ENCODE results near the gene NOTCH4.
A peak's percentile ranks its signal among the peaks of the same experiment; 100 is the strongest.

NOTCH4 gene

DNA sequence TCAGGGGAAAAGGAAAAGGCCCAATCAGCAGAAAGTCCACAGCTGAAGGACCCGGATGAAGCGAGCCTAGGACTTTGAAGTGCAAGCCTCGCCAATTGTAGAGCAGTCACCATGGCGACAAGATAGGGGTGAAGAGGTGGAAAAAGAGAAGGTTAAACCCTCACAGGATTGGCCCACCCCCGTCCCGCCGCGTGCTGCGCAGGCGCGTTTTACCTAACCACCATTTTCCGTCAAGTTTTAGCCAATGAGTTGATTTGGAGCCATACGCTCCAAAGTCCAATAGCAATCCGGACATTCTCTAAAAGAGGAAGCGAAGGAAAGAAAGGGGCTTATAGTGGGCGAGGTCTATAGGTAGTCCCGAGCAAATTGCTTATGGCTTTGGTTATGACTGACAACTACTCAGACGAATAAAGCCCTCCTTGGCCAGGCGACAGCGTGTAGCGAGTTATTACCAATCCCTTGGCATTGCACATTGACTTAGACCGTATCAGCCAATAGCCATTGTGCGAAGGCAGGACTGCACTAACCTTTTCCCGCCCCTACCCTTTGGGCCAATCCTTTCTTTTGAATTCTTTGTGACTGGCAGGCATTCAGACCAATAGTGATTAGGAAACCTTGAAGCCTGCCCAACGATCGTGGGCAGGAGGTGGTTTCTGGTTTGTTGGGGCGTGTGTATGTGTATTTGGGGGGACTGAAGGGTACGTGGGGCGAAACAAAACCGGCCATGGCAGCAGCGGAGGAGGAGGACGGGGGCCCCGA, 45.9 kb downstream of the NOTCH4 start, which contains the start of gene RNF5 (continued):
- TF ChIP-seq SALL2 (tag by site-specific recombination; IDR thresholded peaks at IDR 0.05; ENCODE audit: borderline replicate concordance) (no peak), ZEB2 (tag by site-specific recombination; IDR thresholded peaks at IDR 0.05) (no peak), ZNF701 (tag by site-specific recombination; IDR thresholded peaks at IDR 0.05) (no peak), ZBTB48 (tag by site-specific recombination; IDR thresholded peaks at IDR 0.05) (no peak), ZNF416 (tag by site-specific recombination; IDR thresholded peaks at IDR 0.05) (no peak), ZNF266 (tag by site-specific recombination; IDR thresholded peaks at IDR 0.05; ENCODE audit: low read depth) (no peak), ZNF366 (tag by site-specific recombination; conservative IDR thresholded peaks at IDR 0.05) (peak; percentile 100), ZNF670 (tag by site-specific recombination; IDR thresholded peaks at IDR 0.05; ENCODE audit: low read depth) (no peak), ZNF23 (tag by site-specific recombination; IDR thresholded peaks at IDR 0.05; ENCODE audit: borderline replicate concordance) (no peak), ZNF211 (tag by site-specific recombination; IDR thresholded peaks at IDR 0.05; ENCODE audit: low read depth) (no peak), BCL11A (tag by site-specific recombination; IDR thresholded peaks at IDR 0.05; ENCODE audit: low read depth) (no peak)
- TF ChIP-seq, protein P1, sequence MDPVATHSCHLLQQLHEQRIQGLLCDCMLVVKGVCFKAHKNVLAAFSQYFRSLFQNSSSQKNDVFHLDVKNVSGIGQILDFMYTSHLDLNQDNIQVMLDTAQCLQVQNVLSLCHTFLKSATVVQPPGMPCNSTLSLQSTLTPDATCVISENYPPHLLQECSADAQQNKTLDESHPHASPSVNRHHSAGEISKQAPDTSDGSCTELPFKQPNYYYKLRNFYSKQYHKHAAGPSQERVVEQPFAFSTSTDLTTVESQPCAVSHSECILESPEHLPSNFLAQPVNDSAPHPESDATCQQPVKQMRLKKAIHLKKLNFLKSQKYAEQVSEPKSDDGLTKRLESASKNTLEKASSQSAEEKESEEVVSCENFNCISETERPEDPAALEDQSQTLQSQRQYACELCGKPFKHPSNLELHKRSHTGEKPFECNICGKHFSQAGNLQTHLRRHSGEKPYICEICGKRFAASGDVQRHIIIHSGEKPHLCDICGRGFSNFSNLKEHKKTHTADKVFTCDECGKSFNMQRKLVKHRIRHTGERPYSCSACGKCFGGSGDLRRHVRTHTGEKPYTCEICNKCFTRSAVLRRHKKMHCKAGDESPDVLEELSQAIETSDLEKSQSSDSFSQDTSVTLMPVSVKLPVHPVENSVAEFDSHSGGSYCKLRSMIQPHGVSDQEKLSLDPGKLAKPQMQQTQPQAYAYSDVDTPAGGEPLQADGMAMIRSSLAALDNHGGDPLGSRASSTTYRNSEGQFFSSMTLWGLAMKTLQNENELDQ (tag by site-specific recombination; IDR thresholded peaks at IDR 0.05; ENCODE audit: low read depth), result no peak

DNA sequence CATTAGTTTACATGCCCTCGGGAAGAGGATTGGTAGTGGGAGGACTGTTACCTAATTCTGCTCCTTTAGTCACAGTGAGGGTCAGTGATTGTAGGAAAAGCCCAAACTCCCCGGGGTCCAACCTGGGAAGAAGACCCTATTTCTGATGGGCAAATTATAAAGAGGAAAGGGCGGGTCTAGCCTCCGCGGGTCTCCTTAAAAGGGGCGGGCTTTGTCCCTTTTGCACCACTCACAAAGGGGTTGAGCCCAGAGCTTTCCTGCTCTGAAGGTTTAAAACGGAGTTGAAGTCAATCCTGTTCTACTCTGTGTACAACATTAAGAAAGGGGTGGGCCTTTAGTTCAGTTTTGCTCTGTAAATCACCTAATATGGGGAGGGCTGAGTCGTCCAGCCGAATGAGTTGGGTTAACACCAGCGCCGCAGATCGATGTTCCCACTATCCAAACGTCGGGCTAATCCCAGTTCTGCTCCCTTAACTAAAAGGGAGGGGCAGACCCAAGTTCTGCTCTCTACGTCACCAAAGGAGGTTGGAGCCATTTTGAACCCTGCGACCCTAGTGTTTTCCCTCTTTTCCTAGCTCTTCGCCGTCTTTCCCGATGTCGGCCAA, 46.6 kb downstream of the NOTCH4 start:
- H3K9me3 ChIP-seq (ENCODE audit: control insufficient read depth, insufficient read depth, low read depth, low read length), result no peaks in the 10 kb centered on the region
- peaks cover 14% of the 10 kb centered on the region for H3K4me1 ChIP-seq (ENCODE audit: control insufficient read depth, insufficient read depth, low read length)
- peaks cover 0 to 32% of the 10 kb centered on the region in 2 experiments; a peak in 2 of 3 replicates for H3K36me3 ChIP-seq (ENCODE audit: control insufficient read depth in 2 of 2, insufficient read depth in 1 of 2, low read length in 2 of 2)
- ChIA-PET CTCF (interaction anchor here (0.6 to 1.6 kb wide), 7 partner anchors 12 to 77 kb away, joined by 3 to 15 read pairs (median 5); no protein-coding TSS in a partner anchor), POLR2A (interaction anchor here (0.6 to 2.5 kb wide), 14 partner anchors 8 to 795 kb away, joined by 3 to 38 read pairs (median 6); partner anchors contain the start of genes ATF6B, EGFL8, FKBPL and GPSM3)
- peak overlapping the region; percentile 48 for H3K4me3 ChIP-seq (ENCODE audit: low read depth, low read length)
- H3K27ac ChIP-seq (ENCODE audit: extremely low read depth, low read depth, low read length), result peak overlapping the region; percentile 80
- TF ChIP-seq, protein P2, sequence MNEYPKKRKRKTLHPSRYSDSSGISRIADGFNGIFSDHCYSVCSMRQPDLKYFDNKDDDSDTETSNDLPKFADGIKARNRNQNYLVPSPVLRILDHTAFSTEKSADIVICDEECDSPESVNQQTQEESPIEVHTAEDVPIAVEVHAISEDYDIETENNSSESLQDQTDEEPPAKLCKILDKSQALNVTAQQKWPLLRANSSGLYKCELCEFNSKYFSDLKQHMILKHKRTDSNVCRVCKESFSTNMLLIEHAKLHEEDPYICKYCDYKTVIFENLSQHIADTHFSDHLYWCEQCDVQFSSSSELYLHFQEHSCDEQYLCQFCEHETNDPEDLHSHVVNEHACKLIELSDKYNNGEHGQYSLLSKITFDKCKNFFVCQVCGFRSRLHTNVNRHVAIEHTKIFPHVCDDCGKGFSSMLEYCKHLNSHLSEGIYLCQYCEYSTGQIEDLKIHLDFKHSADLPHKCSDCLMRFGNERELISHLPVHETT (tag by site-specific recombination; IDR thresholded peaks at IDR 0.05), result peak; percentile 24; the same call in 1 of the 2 replicates
- TF ChIP-seq ZNF48 (tag by site-specific recombination; IDR thresholded peaks at IDR 0.05) (no peak), ZNF391 (tag by site-specific recombination; IDR thresholded peaks at IDR 0.05; ENCODE audit: borderline replicate concordance, low read depth) (0 out of 2 replicates have a peak, but pooled peaks have one; percentile 19), ZBTB8A (tag by site-specific recombination; IDR thresholded peaks at IDR 0.05) (peak; percentile 96), ZNF16 (tag by site-specific recombination; IDR thresholded peaks at IDR 0.05; ENCODE audit: low read depth) (no peak), KLF16 (tag by site-specific recombination; IDR thresholded peaks at IDR 0.05) (peak; percentile 26; the same call in 1 of the 2 replicates), IKZF3 (tag by site-specific recombination; IDR thresholded peaks at IDR 0.05) (peak; percentile 100), ZFP37 (tag by site-specific recombination; IDR thresholded peaks at IDR 0.05) (no peak), ZNF138 (tag by site-specific recombination; IDR thresholded peaks at IDR 0.05; ENCODE audit: borderline replicate concordance) (no peak), ZFP69B (tag by site-specific recombination; IDR thresholded peaks at IDR 0.05) (peak; percentile 91), ZNF792 (tag by site-specific recombination; IDR thresholded peaks at IDR 0.05) (no peak), ZNF175 (tag by site-specific recombination; IDR thresholded peaks at IDR 0.05) (no peak)
- TF ChIP-seq, protein P3, sequence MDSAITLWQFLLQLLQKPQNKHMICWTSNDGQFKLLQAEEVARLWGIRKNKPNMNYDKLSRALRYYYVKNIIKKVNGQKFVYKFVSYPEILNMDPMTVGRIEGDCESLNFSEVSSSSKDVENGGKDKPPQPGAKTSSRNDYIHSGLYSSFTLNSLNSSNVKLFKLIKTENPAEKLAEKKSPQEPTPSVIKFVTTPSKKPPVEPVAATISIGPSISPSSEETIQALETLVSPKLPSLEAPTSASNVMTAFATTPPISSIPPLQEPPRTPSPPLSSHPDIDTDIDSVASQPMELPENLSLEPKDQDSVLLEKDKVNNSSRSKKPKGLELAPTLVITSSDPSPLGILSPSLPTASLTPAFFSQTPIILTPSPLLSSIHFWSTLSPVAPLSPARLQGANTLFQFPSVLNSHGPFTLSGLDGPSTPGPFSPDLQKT (IDR thresholded peaks at IDR 0.05; ENCODE audit: borderline replicate concordance, low read depth, low read length), result no peak
- TF ChIP-seq, protein P4, sequence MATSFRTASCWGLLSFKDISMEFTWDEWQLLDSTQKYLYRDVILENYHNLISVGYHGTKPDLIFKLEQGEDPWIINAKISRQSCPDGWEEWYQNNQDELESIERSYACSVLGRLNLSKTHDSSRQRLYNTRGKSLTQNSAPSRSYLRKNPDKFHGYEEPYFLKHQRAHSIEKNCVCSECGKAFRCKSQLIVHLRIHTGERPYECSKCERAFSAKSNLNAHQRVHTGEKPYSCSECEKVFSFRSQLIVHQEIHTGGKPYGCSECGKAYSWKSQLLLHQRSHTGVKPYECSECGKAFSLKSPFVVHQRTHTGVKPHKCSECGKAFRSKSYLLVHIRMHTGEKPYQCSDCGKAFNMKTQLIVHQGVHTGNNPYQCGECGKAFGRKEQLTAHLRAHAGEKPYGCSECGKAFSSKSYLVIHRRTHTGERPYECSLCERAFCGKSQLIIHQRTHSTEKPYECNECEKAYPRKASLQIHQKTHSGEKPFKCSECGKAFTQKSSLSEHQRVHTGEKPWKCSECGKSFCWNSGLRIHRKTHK (tag by site-specific recombination; IDR thresholded peaks at IDR 0.05), result no peak
- TF ChIP-seq, protein P5, sequence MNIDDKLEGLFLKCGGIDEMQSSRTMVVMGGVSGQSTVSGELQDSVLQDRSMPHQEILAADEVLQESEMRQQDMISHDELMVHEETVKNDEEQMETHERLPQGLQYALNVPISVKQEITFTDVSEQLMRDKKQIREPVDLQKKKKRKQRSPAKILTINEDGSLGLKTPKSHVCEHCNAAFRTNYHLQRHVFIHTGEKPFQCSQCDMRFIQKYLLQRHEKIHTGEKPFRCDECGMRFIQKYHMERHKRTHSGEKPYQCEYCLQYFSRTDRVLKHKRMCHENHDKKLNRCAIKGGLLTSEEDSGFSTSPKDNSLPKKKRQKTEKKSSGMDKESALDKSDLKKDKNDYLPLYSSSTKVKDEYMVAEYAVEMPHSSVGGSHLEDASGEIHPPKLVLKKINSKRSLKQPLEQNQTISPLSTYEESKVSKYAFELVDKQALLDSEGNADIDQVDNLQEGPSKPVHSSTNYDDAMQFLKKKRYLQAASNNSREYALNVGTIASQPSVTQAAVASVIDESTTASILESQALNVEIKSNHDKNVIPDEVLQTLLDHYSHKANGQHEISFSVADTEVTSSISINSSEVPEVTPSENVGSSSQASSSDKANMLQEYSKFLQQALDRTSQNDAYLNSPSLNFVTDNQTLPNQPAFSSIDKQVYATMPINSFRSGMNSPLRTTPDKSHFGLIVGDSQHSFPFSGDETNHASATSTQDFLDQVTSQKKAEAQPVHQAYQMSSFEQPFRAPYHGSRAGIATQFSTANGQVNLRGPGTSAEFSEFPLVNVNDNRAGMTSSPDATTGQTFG (tag by site-specific recombination; IDR thresholded peaks at IDR 0.05; ENCODE audit: borderline replicate concordance), result no peak

All from HEK293 (cell line).